GM21786 (cell line): ENCODE measurements around the gene CCDC34.

Experiments
- ATAC-seq: cut with Tn5 transposase; IDR thresholded peaks from one replicate; pipeline ENCODE4 v1.9.1; 2021; ENCODE audit not compliant: unreplicated experiment

Gene CCDC34

GRCh38 chr11:27291954-27292636, 70.9 kb downstream of the CCDC34 start:
- ATAC-seq: no peak

DNA sequence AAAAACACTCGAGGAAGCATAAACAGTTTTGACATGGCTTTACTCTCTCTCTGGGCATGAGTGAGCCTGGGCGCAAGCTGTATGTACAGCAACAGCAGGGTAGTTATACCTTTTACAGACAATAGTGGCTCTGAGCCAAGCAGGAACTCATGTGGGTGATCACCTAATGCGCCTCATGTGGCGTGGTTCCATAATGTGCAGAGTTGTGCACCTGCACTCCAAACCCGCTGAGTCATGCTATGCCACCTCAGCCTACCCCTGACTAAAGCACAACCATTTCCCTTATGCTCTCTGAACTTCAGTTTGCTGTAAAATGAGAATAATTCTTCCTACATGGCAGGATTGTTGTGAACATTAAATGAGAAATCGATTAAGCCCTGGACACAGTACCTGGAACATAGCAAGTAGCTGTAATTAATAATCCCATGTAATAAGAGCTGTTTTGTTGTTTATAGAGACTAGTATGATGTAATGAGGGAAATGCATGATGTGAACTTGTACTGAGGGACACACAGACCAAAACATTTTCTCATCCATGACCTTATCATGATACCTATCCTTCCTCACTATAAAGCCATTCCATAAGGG, 71.6 kb downstream of the CCDC34 start:
- no peak for ATAC-seq

- ATAC-seq: no peak
Measured at GRCh38 chr11:27290261-27291050, 72.6 kb downstream of the CCDC34 start.
